ENCODE measurements around the gene CHD5. TPM values are rescaled to one million over a fixed set of nuclear protein-coding genes. Genes with fewer than 3 reads are reported as not detected.

The CHD5 gene
- total and polyA plus RNA-seq, 2 of the 13 experiments (the other 11 are each of a cell fraction or from before 2014, with no cell fraction given): 0.02 to 0.21 TPM

- no peak for TF ChIP-seq CEBPG (CRISPR knock-in tag; IDR thresholded peaks at IDR 0.05)
Measured at GRCh38 chr1:6092211-6092610, 87.9 kb downstream of the CHD5 start (continued).

GRCh38 chr1:6091823-6092109, 88.4 kb downstream of the CHD5 start:
- ATAC-seq: no peak
- Histone ChIP-seq H3K4me3 (replicated peaks in 1 of 3; ENCODE audit: insufficient read depth in 1 of 3, low read depth in 2 of 3, low read length in 3 of 3) (no peak overlapping the region), H2AFZ (ENCODE audit: low read length) (no peak overlapping the region), H4K20me1 (ENCODE audit: insufficient read depth, low read length) (no peaks in the 10 kb centered on the region), H3K27me3 (ENCODE audit: control insufficient read depth in 1 of 2, insufficient read depth in 2 of 2, low read length in 2 of 2) (no peaks in the 10 kb centered on the region), H3K4me2 (ENCODE audit: low read depth, low read length) (no peak overlapping the region), H3K27ac (ENCODE audit: extremely low read length, insufficient read depth, low read length) (no peak overlapping the region), H3K4me1 (ENCODE audit: insufficient read depth, low read length) (no peaks in the 10 kb centered on the region), H3K79me2 (ENCODE audit: insufficient read depth, low read length) (no peaks in the 10 kb centered on the region), H3K9ac (ENCODE audit: insufficient read depth, low read depth, low read length) (no peak overlapping the region), H3K36me3 (replicated peaks in 1 of 2; ENCODE audit: control insufficient read depth in 1 of 2, insufficient read depth in 2 of 2, low read length in 2 of 2) (no peaks in the 10 kb centered on the region), H3K9me3 (ENCODE audit: low read length) (no peaks in the 10 kb centered on the region)
- in situ Hi-C loops (cut with HindIII; ENCODE audit: extremely low pct_ligation_motif_present, low pct_unique_long_range_greater_than_20kb) (no loop called here), intact Hi-C loops (cut with micrococcal nuclease; ENCODE audit: unreplicated experiment) (no loop called here)
- CTCF ChIA-PET (ENCODE audit: low intra/inter-chr PET ratio, low total read pairs): no interaction called here
- no peak for FAIRE-seq
- no TSS peak for BruUV-seq (replicated peaks)
- POLR2A ChIA-PET: no interaction called here
- 67% methylated on average over 6 of the region's 10 CpGs for WGBS (ENCODE audit: low lambda C conversion rate)
- DNase-seq (ENCODE audit: low spot score): no peak
- no peak for TF ChIP-seq TRIM24 (CRISPR knock-in tag; IDR thresholded peaks at IDR 0.05)
- TF ChIP-seq TRAFD1 (CRISPR knock-in tag; IDR thresholded peaks at IDR 0.05; ENCODE audit: borderline replicate concordance): no peak
- no peak for TF ChIP-seq ZNF619 (CRISPR knock-in tag; IDR thresholded peaks at IDR 0.05)
- no peak for TF ChIP-seq ZNF142 (CRISPR knock-in tag; IDR thresholded peaks at IDR 0.05)
- no peak for TF ChIP-seq TSC22D2 (CRISPR knock-in tag; IDR thresholded peaks at IDR 0.05; ENCODE audit: borderline replicate concordance)
- no peak for TF ChIP-seq SNAPC5 (CRISPR knock-in tag; IDR thresholded peaks at IDR 0.05; ENCODE audit: borderline replicate concordance)
- no peak for TF ChIP-seq ZNF12 (CRISPR knock-in tag; IDR thresholded peaks at IDR 0.05)
- no peak for TF ChIP-seq ZNF512B (CRISPR knock-in tag; IDR thresholded peaks at IDR 0.05; ENCODE audit: borderline replicate concordance)
- no peak for TF ChIP-seq TRIM22 (IDR thresholded peaks at IDR 0.05)
- no peak for TF ChIP-seq MYNN (CRISPR knock-in tag; IDR thresholded peaks at IDR 0.05; ENCODE audit: low read depth)
- TF ChIP-seq ZZZ3 (CRISPR knock-in tag; IDR thresholded peaks at IDR 0.05; ENCODE audit: borderline replicate concordance): no peak

Measured in HepG2 (cell line).